KOPT-K1 (cell line): ENCODE results near the gene VTA1.

Experiments used
- H3K27ac ChIP-seq: fragments of 200-600 bp; sonication (generic); 2 replicates; pipeline ENCODE4 v1.5.1; 2016; ENCODE audit warnings: antibody characterized with exemption, mild to moderate bottlenecking, low read depth, low read length; ENCODE audit not compliant: poor library complexity, severe bottlenecking
- H3K36me3 ChIP-seq: fragments of 200-600 bp; sonication (generic); 2 replicates; pipeline ENCODE4 v1.5.1; 2017; ENCODE audit warnings: antibody characterized with exemption, mild to moderate bottlenecking, low read length, moderate library complexity; ENCODE audit not compliant: insufficient read depth
- H3K9me3 ChIP-seq: fragments of 200-600 bp; sonication (generic); 2 replicates; pipeline ENCODE4 v1.5.1; 2017; ENCODE audit warnings: antibody characterized with exemption, low read length, mild to moderate bottlenecking; ENCODE audit not compliant: insufficient read depth, poor library complexity, severe bottlenecking

VTA1 gene

DNA sequence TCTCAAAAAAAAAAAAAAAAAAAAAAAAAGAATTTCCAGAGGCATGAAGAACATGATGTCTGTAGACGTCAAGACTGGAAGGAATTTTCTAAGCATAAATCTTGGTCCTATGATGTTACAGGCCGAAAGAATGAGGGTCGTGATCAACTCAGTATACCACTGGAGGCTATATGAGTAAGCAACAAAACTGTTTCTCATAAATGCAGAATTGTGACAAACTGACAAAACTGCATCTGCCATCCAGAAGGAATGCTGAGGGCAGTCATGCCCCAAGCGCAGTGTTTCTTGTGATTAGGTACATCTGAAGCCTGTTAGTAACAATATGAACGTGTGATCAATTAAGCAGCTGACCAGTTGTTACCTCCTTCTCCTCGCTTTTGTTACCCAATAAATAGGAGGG is 111.2 kb downstream of the VTA1 start:
- Histone ChIP-seq H3K36me3 (no peaks in the 10 kb centered on the region), H3K27ac (no peak overlapping the region), H3K9me3 (no peaks in the 10 kb centered on the region)

DNA sequence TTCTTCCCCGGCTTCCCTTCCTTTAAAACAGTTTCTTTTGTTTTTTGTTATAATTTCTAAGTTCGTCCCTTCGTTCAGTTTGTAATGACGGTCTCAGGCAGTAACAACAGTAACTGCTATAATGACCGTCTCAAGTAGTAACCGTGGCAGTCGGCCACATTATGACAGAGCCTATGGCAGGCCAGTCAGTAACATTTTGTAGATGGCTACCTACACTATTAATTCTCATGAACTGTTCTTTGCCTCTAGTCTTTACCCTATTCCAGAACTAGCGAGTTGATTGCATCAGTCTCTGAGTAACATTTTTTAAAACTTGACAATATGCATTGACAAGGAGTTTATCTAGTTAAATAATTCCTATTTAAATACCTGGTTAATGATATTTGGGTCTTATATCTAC is 111.7 kb downstream of the VTA1 start:
- Histone ChIP-seq H3K27ac (no peak overlapping the region), H3K9me3 (no peaks in the 10 kb centered on the region), H3K36me3 (no peaks in the 10 kb centered on the region)

DNA sequence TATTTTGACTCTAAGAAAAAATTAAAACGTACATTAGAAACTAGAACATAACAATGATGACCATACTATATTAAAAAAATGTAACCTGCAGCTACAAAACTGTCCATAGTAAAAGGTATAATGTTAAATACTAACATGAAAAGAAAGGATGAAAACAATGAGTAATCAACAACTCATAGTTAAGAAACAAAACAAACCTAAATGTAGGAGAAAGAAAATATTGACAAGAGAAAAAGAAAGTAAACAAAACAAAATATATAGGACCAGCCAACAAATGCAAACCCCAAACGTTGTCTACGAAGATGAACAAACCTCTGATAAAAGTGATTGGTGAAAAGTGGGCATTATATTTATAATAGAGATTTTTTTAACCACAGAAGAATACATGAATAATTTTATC is 113.7 kb downstream of the VTA1 start:
- Histone ChIP-seq H3K9me3 (no peaks in the 10 kb centered on the region), H3K27ac (no peak overlapping the region), H3K36me3 (no peaks in the 10 kb centered on the region)

DNA sequence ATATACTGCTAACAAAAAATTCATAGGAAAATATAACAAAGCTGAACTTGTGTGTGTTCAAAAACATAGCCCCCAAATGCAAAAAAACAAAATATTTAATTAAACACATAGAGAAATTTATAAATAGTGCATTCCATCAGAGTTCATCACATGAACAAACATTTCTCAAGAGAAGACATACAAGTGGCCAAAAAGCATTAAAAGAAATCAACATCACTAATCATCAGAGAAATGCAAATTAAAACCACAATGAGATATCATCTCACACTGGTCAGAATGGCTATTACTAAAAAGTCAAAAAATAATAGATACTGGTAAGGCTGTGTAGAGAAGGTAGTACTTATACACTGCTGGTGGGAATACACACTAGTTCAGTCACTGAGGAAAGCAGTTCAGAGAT is 115.2 kb downstream of the VTA1 start:
- Histone ChIP-seq H3K9me3 (no peaks in the 10 kb centered on the region), H3K36me3 (no peaks in the 10 kb centered on the region), H3K27ac (no peak overlapping the region)

DNA sequence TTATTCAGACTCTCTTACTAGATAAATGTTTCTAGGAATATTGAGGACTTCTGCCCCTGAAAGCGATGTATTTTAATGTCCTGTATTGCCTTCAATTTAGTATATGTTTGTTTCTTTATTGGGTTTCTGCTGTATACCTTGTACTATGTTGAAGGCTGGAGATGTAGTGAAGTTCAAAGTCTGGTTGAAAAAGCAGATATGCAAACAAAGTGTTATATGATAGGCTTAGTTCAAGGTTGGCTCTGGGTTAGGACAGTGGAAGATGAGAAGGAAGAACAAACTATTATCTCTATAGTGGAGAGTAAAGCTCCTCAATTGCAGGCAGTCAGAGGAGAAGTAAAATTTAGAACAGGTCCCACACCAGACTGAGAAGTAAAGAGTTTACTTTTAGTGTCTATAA is 118.4 kb downstream of the VTA1 start:
- H3K9me3 ChIP-seq: no peaks in the 10 kb centered on the region
- no peaks in the 10 kb centered on the region for H3K36me3 ChIP-seq
- no peak overlapping the region for H3K27ac ChIP-seq

DNA sequence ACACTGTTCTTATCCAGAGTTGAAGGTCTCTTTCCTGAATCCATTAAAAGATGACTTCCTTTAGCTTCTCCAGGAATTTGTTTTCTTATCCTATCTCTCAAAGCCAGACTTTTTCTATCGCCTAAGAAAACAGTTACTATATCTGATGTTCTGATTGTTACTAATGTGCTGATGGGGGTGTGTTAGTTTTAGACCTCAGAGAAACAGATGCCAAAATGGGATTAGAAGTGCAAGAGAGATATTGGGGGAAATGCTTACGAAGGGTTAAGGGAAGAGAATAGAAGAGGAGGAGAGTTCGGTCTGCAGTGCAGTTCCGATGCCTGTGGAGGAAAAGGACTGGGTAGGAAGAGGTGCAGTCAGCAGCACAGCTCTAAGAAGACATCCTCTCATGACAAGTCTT is 119.0 kb downstream of the VTA1 start:
- H3K27ac ChIP-seq: no peak overlapping the region
- no peaks in the 10 kb centered on the region for H3K9me3 ChIP-seq
- H3K36me3 ChIP-seq: no peaks in the 10 kb centered on the region

DNA sequence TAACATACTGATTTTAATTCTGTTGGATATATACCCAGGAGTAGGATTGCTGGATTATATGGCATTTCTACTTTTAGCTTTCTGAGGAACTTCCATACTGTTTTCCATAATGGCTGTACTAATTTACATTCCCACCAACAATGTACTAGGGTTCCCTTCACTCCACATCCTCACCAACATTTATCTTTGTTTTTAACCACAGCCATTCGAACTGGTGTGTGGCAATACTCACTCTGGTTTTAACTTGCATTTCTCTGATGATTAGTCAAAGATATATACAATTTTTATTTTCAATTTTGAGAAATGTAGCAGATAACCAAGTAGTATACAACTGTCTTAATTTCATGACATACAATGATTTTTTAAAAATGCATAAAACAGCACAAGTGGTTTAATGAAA is 124.4 kb downstream of the VTA1 start:
- Histone ChIP-seq H3K27ac (no peak overlapping the region), H3K36me3 (no peaks in the 10 kb centered on the region), H3K9me3 (no peaks in the 10 kb centered on the region)
